HG02759 (cell line): Measurements from ENCODE around the gene B4GALT4.
"Not testable (repeated sequence)": the region's sequence is repeated elsewhere in the genome, so short reads cannot be mapped to it uniquely, and the experiment has no call there.

ENCODE experiments used
- ATAC-seq: cut with Tn5 transposase; IDR thresholded peaks from one replicate; pipeline ENCODE4 v1.9.1; 2021; ENCODE audit warnings: mild to moderate bottlenecking, moderate library complexity; ENCODE audit not compliant: unreplicated experiment

Gene B4GALT4

GRCh38 chr3:119206611-119207511 lies 33.8 kb downstream of the B4GALT4 start:
- ATAC-seq: no peak

- no peak for ATAC-seq
Measured at GRCh38 chr3:119205685-119206084, 35.0 kb downstream of the B4GALT4 start.

GRCh38 chr3:119205209-119205608 lies 35.5 kb downstream of the B4GALT4 start:
- ATAC-seq: no peak

GRCh38 chr3:119195911-119196310 lies 44.8 kb downstream of the B4GALT4 start:
- no peak for ATAC-seq

GRCh38 chr3:119195151-119195476 lies 45.6 kb downstream of the B4GALT4 start:
- ATAC-seq: no peak

GRCh38 chr3:119194237-119195150 lies 46.2 kb downstream of the B4GALT4 start:
- no peak for ATAC-seq

GRCh38 chr3:119191800-119192199 lies 48.9 kb downstream of the B4GALT4 start:
- no peak for ATAC-seq

GRCh38 chr3:119187266-119187665 lies 53.4 kb downstream of the B4GALT4 start:
- ATAC-seq: no peak

GRCh38 chr3:119184796-119185570 lies 55.7 kb downstream of the B4GALT4 start:
- no peak for ATAC-seq

GRCh38 chr3:119184111-119184510 lies 56.6 kb downstream of the B4GALT4 start:
- no peak for ATAC-seq

GRCh38 chr3:119181765-119182164 lies 58.9 kb downstream of the B4GALT4 start:
- no peak for ATAC-seq

- ATAC-seq: no peak
Measured at GRCh38 chr3:119177321-119177720, 63.4 kb downstream of the B4GALT4 start.

GRCh38 chr3:119176778-119177177 lies 63.9 kb downstream of the B4GALT4 start:
- ATAC-seq: no peak

GRCh38 chr3:119175872-119176756 lies 64.6 kb downstream of the B4GALT4 start:
- ATAC-seq: no peak

GRCh38 chr3:119173325-119173724 lies 67.4 kb downstream of the B4GALT4 start, which contains the start of gene UPK1B:
Gene UPK1B (plus strand): TSS chr3:119173598. CDS start chr3:119186742, 13,144 bp downstream.
- ATAC-seq: no peak

- no peak for ATAC-seq
Measured at GRCh38 chr3:119170821-119171220, 69.9 kb downstream of the B4GALT4 start.

- not testable (repeated sequence) for ATAC-seq
Measured at GRCh38 chr3:119164745-119165144, 75.9 kb downstream of the B4GALT4 start.
